WI38 (cell line): ENCODE results near the gene FUS.

ENCODE experiments used
- H3K4me3 ChIP-seq: 2 replicates; pipeline ENCODE4 v1.5.1; 2011; ENCODE audit warnings: low read depth, mild to moderate bottlenecking, control low read depth, low read length
- CTCF ChIP-seq: IDR thresholded peaks from 2 replicates; pipeline ENCODE4 v1.5.1; 2012; ENCODE audit warnings: low read depth, mild to moderate bottlenecking, control low read depth, low read length

FUS gene

DNA sequence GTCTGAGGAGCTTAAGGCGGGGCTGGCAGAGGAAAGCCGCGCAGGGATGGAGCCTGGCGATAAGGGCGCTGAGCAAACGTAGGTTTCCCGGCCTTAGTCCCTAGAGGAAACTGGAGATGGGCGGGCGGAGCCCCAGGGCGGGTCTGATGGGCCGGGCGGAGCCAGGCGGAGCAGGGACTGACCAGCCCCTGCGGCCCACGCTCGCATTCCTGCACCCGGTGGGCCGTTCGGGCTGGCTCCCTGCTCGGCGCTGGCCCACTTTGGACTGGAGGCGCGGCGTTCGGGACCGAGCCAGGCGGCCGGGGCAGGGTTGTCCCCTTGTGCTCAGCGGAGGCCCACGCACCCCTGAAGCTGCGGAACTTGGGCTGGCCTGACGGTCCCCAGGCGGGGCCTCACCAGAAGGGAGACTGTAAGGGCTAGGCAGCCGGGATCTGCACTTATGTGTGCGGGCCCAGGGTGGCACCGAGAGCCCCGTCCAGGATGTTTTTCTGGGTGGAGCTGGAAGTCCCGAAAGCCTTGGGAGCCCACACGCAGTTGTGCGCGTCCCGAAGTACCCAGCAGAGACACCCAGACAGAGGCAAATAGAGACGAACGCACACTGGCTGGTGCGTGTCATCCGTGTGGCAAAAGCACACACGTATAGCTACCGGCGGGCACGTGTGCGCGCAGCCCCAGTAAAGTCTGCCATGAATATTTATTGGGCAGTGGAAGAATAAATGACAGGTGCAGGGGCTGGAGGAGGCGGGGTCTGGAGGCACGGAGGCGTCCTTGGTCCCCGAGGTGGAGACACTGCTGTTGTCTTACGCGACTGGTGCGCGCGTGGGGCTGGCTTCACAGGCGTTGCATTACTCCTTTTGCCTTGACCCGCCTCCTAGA, 35.6 kb downstream of the FUS start:
- no peak for TF ChIP-seq CTCF
- H3K4me3 ChIP-seq, result peak overlapping the region; percentile 55

- no peak for TF ChIP-seq CTCF
- H3K4me3 ChIP-seq, result no peak within 1 kb of the TSS
Measured at GRCh38 chr16:31216422-31217135, 36.6 kb downstream of the FUS start, which contains the start of gene PYDC1. Gene PYDC1 (minus strand): TSS chr16:31217135. CDS start chr16:31217028, 107 bp downstream.

GRCh38 chr16:31217136-31217530, 37.2 kb downstream of the FUS start:
- H3K4me3 ChIP-seq, result no peak overlapping the region
- no peak for TF ChIP-seq CTCF

DNA sequence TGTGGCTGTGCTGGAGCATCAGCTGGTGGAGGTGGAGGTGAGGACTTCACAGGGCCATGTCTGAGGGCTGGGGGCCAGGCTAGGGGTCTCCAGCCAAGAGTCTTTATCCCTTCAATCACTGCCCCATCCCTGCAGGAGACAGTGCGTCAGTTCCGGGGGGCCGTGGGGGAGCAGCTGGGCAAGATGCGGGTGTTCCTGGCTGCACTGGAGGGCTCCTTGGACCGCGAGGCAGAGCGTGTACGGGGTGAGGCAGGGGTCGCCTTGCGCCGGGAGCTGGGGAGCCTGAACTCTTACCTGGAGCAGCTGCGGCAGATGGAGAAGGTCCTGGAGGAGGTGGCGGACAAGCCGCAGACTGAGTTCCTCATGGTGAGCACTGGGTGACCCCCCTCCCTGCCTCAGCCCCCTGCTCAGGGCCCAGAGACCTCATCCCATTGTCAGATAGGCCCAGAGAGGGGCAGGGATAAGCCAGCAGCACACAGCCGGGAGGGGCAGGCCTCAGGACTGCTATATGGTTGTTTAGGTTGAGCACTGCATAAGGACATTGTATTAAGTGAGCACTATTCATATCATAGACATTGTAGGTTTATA, 39.3 kb downstream of the FUS start:
- TF ChIP-seq CTCF, result no peak
- H3K4me3 ChIP-seq, result no peak overlapping the region

- TF ChIP-seq CTCF, result no peak
- H3K4me3 ChIP-seq, result no peak overlapping the region
Measured at GRCh38 chr16:31221357-31222160, 41.6 kb downstream of the FUS start.

- TF ChIP-seq CTCF, result no peak
- no peak overlapping the region for H3K4me3 ChIP-seq
Measured at GRCh38 chr16:31223044-31223443, 43.1 kb downstream of the FUS start.
